Midbrain (tissue), 1 donor: ENCODE data around the gene SCARF2.
"Not testable (repeated sequence)": the region's sequence is repeated elsewhere in the genome, so short reads cannot be mapped to it uniquely, and the experiment has no call there.

Experiments used
- DNase-seq: peaks from one replicate; lab custom pipeline; 2025; lab: John Stamatoyannopoulos, UW

The SCARF2 gene

GRCh38 chr22:20437613-20438426, at the start of gene SCARF2:
Gene SCARF2 (minus strand): TSS chr22:20437825. CDS start chr22:20437754, 71 bp downstream.
- DNase-seq = no peak

- DNase-seq = no peak
Observed at GRCh38 chr22:20486229-20486628, 48.6 kb upstream of the SCARF2 start.

- no peak for DNase-seq
Observed at GRCh38 chr22:20484948-20485683, 47.5 kb upstream of the SCARF2 start.

GRCh38 chr22:20483771-20484170, 46.1 kb upstream of the SCARF2 start:
- DNase-seq = no peak

GRCh38 chr22:20483143-20483506, 45.5 kb upstream of the SCARF2 start:
- not testable (repeated sequence) for DNase-seq

- no peak for DNase-seq
Observed at GRCh38 chr22:20479612-20480196, 42.1 kb upstream of the SCARF2 start.

GRCh38 chr22:20478059-20478458, 40.4 kb upstream of the SCARF2 start:
- DNase-seq = not testable (repeated sequence)

- not testable (repeated sequence) for DNase-seq
Observed at GRCh38 chr22:20475569-20475968, 37.9 kb upstream of the SCARF2 start.

- DNase-seq = no peak
Observed at GRCh38 chr22:20475115-20475436, 37.5 kb upstream of the SCARF2 start.

GRCh38 chr22:20472629-20473442, 35.2 kb upstream of the SCARF2 start:
- no peak for DNase-seq

- no peak for DNase-seq
Observed at GRCh38 chr22:20471126-20471833, 33.7 kb upstream of the SCARF2 start.

- not testable (repeated sequence) for DNase-seq
Observed at GRCh38 chr22:20470525-20470924, 32.9 kb upstream of the SCARF2 start.

- no peak for DNase-seq
Observed at GRCh38 chr22:20469110-20469868, 31.7 kb upstream of the SCARF2 start.

GRCh38 chr22:20466659-20467379, 29.2 kb upstream of the SCARF2 start:
- no peak for DNase-seq

- DNase-seq = no peak
Observed at GRCh38 chr22:20465759-20466077, 28.1 kb upstream of the SCARF2 start.

GRCh38 chr22:20464912-20465758, 27.5 kb upstream of the SCARF2 start:
- no peak for DNase-seq

- DNase-seq = no peak
Observed at GRCh38 chr22:20464096-20464614, 26.5 kb upstream of the SCARF2 start.

GRCh38 chr22:20463324-20464095, 25.9 kb upstream of the SCARF2 start:
- no peak for DNase-seq
